Activated B cell treated with CpG ODN at 0.5 μM for 24 hours (primary cell): ENCODE results near the gene CKLF. TPM values are rescaled to one million over a fixed set of nuclear protein-coding genes. Genes with fewer than 3 reads are reported as not detected.

Experiments
- ATAC-seq: fragments of 200-7000 bp; cut with Tn5 transposase; one replicate; pipeline ENCODE4 v1.10.0; 2021; ENCODE audit warnings: low read depth, mild to moderate bottlenecking, moderate library complexity
- CTCF ChIA-PET: fragments of 350-600 bp; sonication (Branson Sonifier 250); formaldehyde crosslinking; loops from one replicate; lab custom pipeline; 2021; ENCODE audit warnings: antibody characterized with exemption; lab: Charles Lee
- POLR2A ChIA-PET: fragments of 350-600 bp; sonication (Branson Sonifier 250); formaldehyde crosslinking; loops from one replicate; lab custom pipeline; 2021; ENCODE audit warnings: antibody characterized with exemption; lab: Charles Lee
- DNase-seq: peaks from one replicate; pipeline ENCODE4 v3.0.0; 2022
- H3K27ac Mint-ChIP-seq: one replicate; pipeline ENCODE4 v1.8.0; 2020; ENCODE audit warnings: mixed read lengths
- H3K27me3 Mint-ChIP-seq: one replicate; pipeline ENCODE4 v1.8.0; 2021; ENCODE audit warnings: mixed read lengths
- H3K36me3 Mint-ChIP-seq: one replicate; pipeline ENCODE4 v1.8.0; 2021; ENCODE audit warnings: low read depth, mixed read lengths
- H3K4me1 Mint-ChIP-seq: one replicate; pipeline ENCODE4 v1.8.0; 2021; ENCODE audit warnings: mixed read lengths
- H3K4me3 Mint-ChIP-seq: one replicate; pipeline ENCODE4 v1.8.0; 2020; ENCODE audit warnings: mild to moderate bottlenecking, mixed read lengths
- H3K9me3 Mint-ChIP-seq: one replicate; pipeline ENCODE4 v1.8.0; 2020; ENCODE audit warnings: mixed read lengths
- CTCF ChIP-seq: fragments of 200-600 bp; IDR thresholded peaks from one replicate; pipeline ENCODE4 v1.8.0; 2022; ENCODE audit warnings: antibody characterized with exemption, mild to moderate bottlenecking
- intact Hi-C: fragments of 100-400 bp; cut with micrococcal nuclease; formaldehyde crosslinking; loops from one replicate; pipeline ENCODE4 v1.15.1; 2024
- total RNA-seq: library from RNA; stranded (reverse); gene quantifications from 2 replicates; pipeline ENCODE4 v1.2.3, GENCODE V29; 2022

CKLF gene
- total RNA-seq, 1 donor from 2014 or later = 12.1 TPM

GRCh38 chr16:66574531-66574930, 22.2 kb downstream of the CKLF start:
- no peak for TF ChIP-seq CTCF
- Mint-ChIP-seq H3K4me1 (peaks cover 9% of the 10 kb centered on the region), H3K27ac (no peak overlapping the region), H3K36me3 (no peaks in the 10 kb centered on the region), H3K27me3 (peaks cover 24% of the 10 kb centered on the region), H3K9me3 (no peaks in the 10 kb centered on the region), H3K4me3 (no peak overlapping the region)
- ATAC-seq (no peak), DNase-seq (no peak)
- intact Hi-C loops = no loop called here
- POLR2A ChIA-PET = no interaction called here
- CTCF ChIA-PET = interaction anchor here (1.5 kb wide), 1 partner anchor 11 kb away, joined by 3 read pairs; no protein-coding TSS in a partner anchor

GRCh38 chr16:66575060-66575459, 22.7 kb downstream of the CKLF start:
- Mint-ChIP-seq H3K4me3 (no peak overlapping the region), H3K36me3 (no peaks in the 10 kb centered on the region), H3K4me1 (peaks cover 11% of the 10 kb centered on the region), H3K27me3 (peaks cover 29% of the 10 kb centered on the region), H3K27ac (no peak overlapping the region), H3K9me3 (no peaks in the 10 kb centered on the region)
- no peak for TF ChIP-seq CTCF
- DNase-seq (no peak), ATAC-seq (no peak)
- intact Hi-C loops = no loop called here
- ChIA-PET POLR2A (no interaction called here), CTCF (interaction anchor here (1.5 kb wide), 1 partner anchor 12 kb away, joined by 3 read pairs; no protein-coding TSS in a partner anchor)

- peaks cover 39% of the 10 kb centered on the region for H3K27me3 Mint-ChIP-seq
- intact Hi-C loops = no loop called here
- no peaks in the 10 kb centered on the region for H3K36me3 Mint-ChIP-seq
- ATAC-seq = no peak
- TF ChIP-seq CTCF = no peak
- DNase-seq = no peak
- ChIA-PET CTCF (no interaction called here), POLR2A (no interaction called here)
- H3K9me3 Mint-ChIP-seq = no peaks in the 10 kb centered on the region
- H3K4me1 Mint-ChIP-seq = peaks cover 11% of the 10 kb centered on the region
- H3K27ac Mint-ChIP-seq = no peak overlapping the region
- H3K4me3 Mint-ChIP-seq = no peak overlapping the region
These were observed 23.9 kb downstream of the CKLF start for GRCh38 chr16:66576296-66576695.

GRCh38 chr16:66578651-66579531, 26.5 kb downstream of the CKLF start, which contains the start of gene CMTM2:
CMTM2 (plus strand) TSS chr16:66579463; CDS start chr16:66579608, 145 bp downstream.
- Mint-ChIP-seq H3K4me3 (peak within 1 kb of the TSS; percentile 68), H3K4me1 (peaks cover 11% of the 10 kb centered on the region), H3K36me3 (no peaks in the 10 kb centered on the region), H3K27ac (no peak within 1 kb of the TSS), H3K27me3 (peaks cover 43% of the 10 kb centered on the region), H3K9me3 (no peaks in the 10 kb centered on the region)
- ATAC-seq = peak; percentile 34
- ChIA-PET POLR2A (interaction anchor here (0.5 to 1.3 kb wide), 2 partner anchors 11 to 26 kb away, joined by 3 to 5 read pairs; partner anchors contain the start of gene CKLF), CTCF (interaction anchor here (0.7 to 2.2 kb wide), 5 partner anchors 10 to 100 kb away, joined by 3 to 7 read pairs (median 3); no protein-coding TSS in a partner anchor)
- DNase-seq = no peak
- intact Hi-C loops = no loop called here
- TF ChIP-seq CTCF = no peak

GRCh38 chr16:66580605-66581209, 28.3 kb downstream of the CKLF start:
- TF ChIP-seq CTCF = no peak
- Mint-ChIP-seq H3K4me1 (peaks cover 17% of the 10 kb centered on the region), H3K27me3 (peaks cover 50% of the 10 kb centered on the region), H3K4me3 (no peak overlapping the region), H3K27ac (no peak overlapping the region), H3K36me3 (no peaks in the 10 kb centered on the region), H3K9me3 (no peaks in the 10 kb centered on the region)
- ChIA-PET POLR2A (interaction anchor here (0.7 kb wide), 1 partner anchor 29 kb away, joined by 3 read pairs; no protein-coding TSS in a partner anchor), CTCF (interaction anchor here (2.2 kb wide), 1 partner anchor 28 kb away, joined by 7 read pairs; no protein-coding TSS in a partner anchor)
- no peak for ATAC-seq
- no peak for DNase-seq
- intact Hi-C loops = no loop called here
